Stimulated activated CD4-positive, alpha-beta T cell treated with anti-CD3 and anti-CD28 coated beads, Interleukin-15, amount 100 ng/mL, for 48 hours (primary cell): ENCODE data around the gene CCNT1.
"Not testable (repeated sequence)": the region's sequence is repeated elsewhere in the genome, so short reads cannot be mapped to it uniquely, and the experiment has no call there.

Experiments used
- DNase-seq, 2 donors: peaks; one replicate each; pipeline ENCODE4 v3.0.0-alpha.2; 2020; ENCODE audit warnings: low read depth in 2 of 2

Gene CCNT1

GRCh38 chr12:48691826-48692487, 24.6 kb downstream of the CCNT1 start:
- DNase-seq = no peak

- no peak for DNase-seq
These were observed 25.5 kb downstream of the CCNT1 start for GRCh38 chr12:48690990-48691389.

GRCh38 chr12:48690436-48690835, 26.1 kb downstream of the CCNT1 start:
- no peak for DNase-seq

- no peak for DNase-seq
These were observed 27.7 kb downstream of the CCNT1 start for GRCh38 chr12:48688836-48689235.

- DNase-seq = no peak
These were observed 28.9 kb downstream of the CCNT1 start for GRCh38 chr12:48687592-48687991.

GRCh38 chr12:48686615-48687334, 29.7 kb downstream of the CCNT1 start:
- DNase-seq = no peak

- no peak for DNase-seq
These were observed 30.4 kb downstream of the CCNT1 start for GRCh38 chr12:48686037-48686595.

GRCh38 chr12:48683534-48683933, 33.0 kb downstream of the CCNT1 start:
- DNase-seq = no peak

- no peak for DNase-seq
These were observed 33.6 kb downstream of the CCNT1 start for GRCh38 chr12:48682927-48683326.

GRCh38 chr12:48682533-48682905, 34.0 kb downstream of the CCNT1 start:
- not testable (repeated sequence) for DNase-seq

GRCh38 chr12:48681710-48682532, 34.6 kb downstream of the CCNT1 start, which contains the start of gene KANSL2:
Gene KANSL2 (minus strand): TSS chr12:48682238. CDS start chr12:48681632, 606 bp downstream.
- peak; percentile 97 for DNase-seq

GRCh38 chr12:48681399-48681709, 35.2 kb downstream of the CCNT1 start:
- DNase-seq = peak; percentile 5 to 6

GRCh38 chr12:48680861-48681260, 35.6 kb downstream of the CCNT1 start:
- no peak for DNase-seq

GRCh38 chr12:48678551-48679185, 37.8 kb downstream of the CCNT1 start:
- no peak for DNase-seq

GRCh38 chr12:48671231-48671856, 45.2 kb downstream of the CCNT1 start:
- DNase-seq = no peak

GRCh38 chr12:48668996-48669395, 47.5 kb downstream of the CCNT1 start:
- DNase-seq = no peak

- DNase-seq = no peak
These were observed 56.6 kb downstream of the CCNT1 start for GRCh38 chr12:48659863-48660262.

GRCh38 chr12:48651681-48652080, 64.8 kb downstream of the CCNT1 start:
- no peak for DNase-seq

- DNase-seq = not testable (repeated sequence)
These were observed 71.2 kb downstream of the CCNT1 start for GRCh38 chr12:48645354-48645753.

GRCh38 chr12:48643011-48643410, 73.5 kb downstream of the CCNT1 start:
- no peak for DNase-seq
